Keratinocyte (primary cell): ENCODE results near the gene KIF21A. TPM values are rescaled to one million over a fixed set of nuclear protein-coding genes. Genes with fewer than 3 reads are reported as not detected.
A peak's percentile ranks its signal among the peaks of the same experiment; 100 is the strongest.

Experiments
- DNase-seq: peaks from one replicate; pipeline ENCODE4 v3.0.0-alpha.2; 2011; ENCODE audit warnings: low read depth, missing footprints, low spot score
- FAIRE-seq: peaks from 2 replicates; lab custom pipeline; 2011; peaks lifted over from hg19 to GRCh38; lab: Jason Lieb, UNC
- H2AFZ ChIP-seq: 2 replicates; pipeline ENCODE4 v1.6.0; 2012; ENCODE audit warnings: low read length, control low read depth, inconsistent platforms; ENCODE audit not compliant: control insufficient read depth
- H3K27ac ChIP-seq: 2 replicates; pipeline ENCODE4 v1.5.1; 2011; ENCODE audit warnings: low read length; ENCODE audit not compliant: control insufficient read depth, insufficient read depth
- H3K27me3 ChIP-seq: 3 replicates; pipeline ENCODE4 v1.6.0; 2011; ENCODE audit warnings: low read length; ENCODE audit not compliant: control insufficient read depth, insufficient read depth; ENCODE audit errors: extremely low read depth
- H3K36me3 ChIP-seq, 2 experiments: 2 replicates in 1 of 2; 3 replicates in 1 of 2; pipeline ENCODE4 v1.5.1; 2011; ENCODE audit warnings: low read length in 2 of 2, mild to moderate bottlenecking in 1 of 2; ENCODE audit not compliant: control insufficient read depth in 2 of 2, insufficient read depth in 2 of 2; ENCODE audit errors: extremely low read depth in 1 of 2
- H3K4me1 ChIP-seq: 3 replicates; pipeline ENCODE4 v1.5.1; 2011; ENCODE audit warnings: low read length; ENCODE audit not compliant: control insufficient read depth, insufficient read depth; ENCODE audit errors: extremely low read depth
- H3K4me2 ChIP-seq: 3 replicates; pipeline ENCODE4 v1.6.0; 2011; ENCODE audit warnings: low read depth, low read length; ENCODE audit not compliant: control insufficient read depth, insufficient read depth; ENCODE audit errors: extremely low read depth
- H3K4me3 ChIP-seq, 3 experiments: fragments of 200-600 bp in 1 of 3; sonication (generic) in 1 of 3; 2 replicates in 2 of 3; 3 replicates in 1 of 3; pipeline ENCODE4 v1.5.1; 2011 to 2016; ENCODE audit warnings: low read length in 3 of 3, mild to moderate bottlenecking in 3 of 3, control low read depth in 2 of 3, inconsistent platforms in 1 of 3, low read depth in 1 of 3, mixed read lengths in 1 of 3, mixed run types in 1 of 3, moderate library complexity in 1 of 3; ENCODE audit not compliant: control insufficient read depth in 2 of 3, insufficient read depth in 2 of 3; ENCODE audit errors: extremely low read depth in 1 of 3
- H3K79me2 ChIP-seq: 2 replicates; pipeline ENCODE4 v1.6.0; 2012; ENCODE audit warnings: low read length; ENCODE audit not compliant: control insufficient read depth, insufficient read depth
- H3K9ac ChIP-seq: 3 replicates; pipeline ENCODE4 v1.6.0; 2011; ENCODE audit warnings: low read length; ENCODE audit not compliant: control insufficient read depth, insufficient read depth; ENCODE audit errors: extremely low read depth
- H3K9me1 ChIP-seq: 3 replicates; pipeline ENCODE4 v1.6.0; 2011; ENCODE audit warnings: low read length; ENCODE audit not compliant: control insufficient read depth, insufficient read depth; ENCODE audit errors: extremely low read depth
- H3K9me3 ChIP-seq: 2 replicates; pipeline ENCODE4 v1.5.1; 2012; ENCODE audit warnings: low read depth, low read length; ENCODE audit not compliant: control insufficient read depth
- H4K20me1 ChIP-seq: 3 replicates; pipeline ENCODE4 v1.6.0; 2011; ENCODE audit warnings: low read length; ENCODE audit not compliant: control insufficient read depth, insufficient read depth; ENCODE audit errors: extremely low read depth
- CTCF ChIP-seq, 3 experiments: IDR thresholded peaks in 1 of 3; conservative IDR thresholded peaks in 1 of 3; optimal IDR thresholded peaks in 1 of 3; 2 replicates in 2 of 3; 3 replicates in 1 of 3; pipeline versions ENCODE3 to v1.5.1; 2011; ENCODE audit warnings: low read length in 3 of 3, mild to moderate bottlenecking in 3 of 3, moderate library complexity in 2 of 3, control low read depth in 1 of 3, inconsistent platforms in 1 of 3; ENCODE audit not compliant: insufficient read depth in 2 of 3; ENCODE audit errors: extremely low read depth in 1 of 3
- EZH2 ChIP-seq: IDR thresholded peaks from one replicate; pipeline ENCODE4 v1.6.1; 2012; ENCODE audit warnings: inconsistent platforms, mild to moderate bottlenecking, low read length, moderate library complexity
- dilution Hi-C: fragments of 300-500 bp; cut with MboI; formaldehyde crosslinking; loops from one replicate; pipeline ENCODE4 v1.7.0; 2020; ENCODE audit warnings: low sequenced_read_pairs; ENCODE audit not compliant: extremely low pct_ligation_motif_present
- polyA plus RNA-seq, 5 experiments: library from polyadenylated mRNA; depleted of rRNA in 3 of 5; stranded (reverse) in 3 of 5; stranded (forward) in 1 of 5; unstranded in 1 of 5; fragments of >200 nt; gene quantifications; 1 replicate in 1 of 5; 2 replicates in 3 of 5; 3 replicates in 1 of 5; pipeline versions ENCODE4 v1.2.1 to v1.2.3, GENCODE V29; 2011 to 2012; ENCODE audit warnings: missing spikeins in 2 of 5, low read depth in 1 of 5, low replicate concordance in 1 of 5

The KIF21A gene
- polyA plus RNA-seq, 1 donor (not counting 4 experiments of a cell fraction or from before 2014, with no cell fraction given): 27.5 TPM

- DNase-seq (peak; percentile 94), FAIRE-seq (peak; percentile 89)
- H3K4me1 ChIP-seq: peaks cover 14% of the 10 kb centered on the region
- no peaks in the 10 kb centered on the region for H3K9me1 ChIP-seq
- no peak overlapping the region for H2AFZ ChIP-seq
- H3K79me2 ChIP-seq: peaks cover 18% of the 10 kb centered on the region
- H3K9ac ChIP-seq: no peak overlapping the region
- peak overlapping the region in 1 of 3 experiments; percentile 6 for H3K4me3 ChIP-seq
- no peaks in the 10 kb centered on the region for H3K9me3 ChIP-seq
- no peaks in the 10 kb centered on the region for H4K20me1 ChIP-seq
- H3K27ac ChIP-seq: peak overlapping the region; percentile 68
- TF ChIP-seq EZH2 (no peak), CTCF (optimal IDR thresholded peaks at IDR 0.05 in 1 of 3, IDR thresholded peaks at IDR 0.05 in 1 of 3, conservative IDR thresholded peaks at IDR 0.05 in 1 of 3; ENCODE audit: extremely low read depth in 1 of 3, insufficient read depth in 2 of 3, low read length in 3 of 3) (no peak)
- dilution Hi-C loops: no loop called here
- H3K36me3 ChIP-seq: no peaks in the 10 kb centered on the region
- H3K27me3 ChIP-seq: no peaks in the 10 kb centered on the region
- peak overlapping the region; percentile 59 for H3K4me2 ChIP-seq
Measured at GRCh38 chr12:39426636-39427240, 16.2 kb downstream of the KIF21A start.

GRCh38 chr12:39420043-39420442 lies 22.9 kb downstream of the KIF21A start:
- H3K27ac ChIP-seq: no peak overlapping the region
- no peaks in the 10 kb centered on the region for H3K9me3 ChIP-seq
- H3K27me3 ChIP-seq: no peaks in the 10 kb centered on the region
- H2AFZ ChIP-seq: no peak overlapping the region
- H3K4me1 ChIP-seq: no peaks in the 10 kb centered on the region
- no peaks in the 10 kb centered on the region for H3K36me3 ChIP-seq
- no peak for FAIRE-seq
- peaks cover 20% of the 10 kb centered on the region for H3K79me2 ChIP-seq
- TF ChIP-seq CTCF (optimal IDR thresholded peaks at IDR 0.05 in 1 of 3, IDR thresholded peaks at IDR 0.05 in 1 of 3, conservative IDR thresholded peaks at IDR 0.05 in 1 of 3; ENCODE audit: extremely low read depth in 1 of 3, insufficient read depth in 2 of 3, low read length in 3 of 3) (no peak), EZH2 (no peak)
- no peaks in the 10 kb centered on the region for H3K9me1 ChIP-seq
- no peak overlapping the region for H3K9ac ChIP-seq
- no peak overlapping the region for H3K4me2 ChIP-seq
- H4K20me1 ChIP-seq: no peaks in the 10 kb centered on the region
- no peak for DNase-seq
- dilution Hi-C loops: no loop called here
- H3K4me3 ChIP-seq: no peak overlapping the region
